GM19324 (cell line): ENCODE results near the gene GMPPB.
"Not testable (repeated sequence)": the region's sequence is repeated elsewhere in the genome, so short reads cannot be mapped to it uniquely, and the experiment has no call there.

Experiments used
- ATAC-seq: cut with Tn5 transposase; IDR thresholded peaks from one replicate; pipeline ENCODE4 v1.9.1; 2021; ENCODE audit warnings: mild to moderate bottlenecking, moderate library complexity; ENCODE audit not compliant: unreplicated experiment, low FRiP score

The GMPPB gene

DNA sequence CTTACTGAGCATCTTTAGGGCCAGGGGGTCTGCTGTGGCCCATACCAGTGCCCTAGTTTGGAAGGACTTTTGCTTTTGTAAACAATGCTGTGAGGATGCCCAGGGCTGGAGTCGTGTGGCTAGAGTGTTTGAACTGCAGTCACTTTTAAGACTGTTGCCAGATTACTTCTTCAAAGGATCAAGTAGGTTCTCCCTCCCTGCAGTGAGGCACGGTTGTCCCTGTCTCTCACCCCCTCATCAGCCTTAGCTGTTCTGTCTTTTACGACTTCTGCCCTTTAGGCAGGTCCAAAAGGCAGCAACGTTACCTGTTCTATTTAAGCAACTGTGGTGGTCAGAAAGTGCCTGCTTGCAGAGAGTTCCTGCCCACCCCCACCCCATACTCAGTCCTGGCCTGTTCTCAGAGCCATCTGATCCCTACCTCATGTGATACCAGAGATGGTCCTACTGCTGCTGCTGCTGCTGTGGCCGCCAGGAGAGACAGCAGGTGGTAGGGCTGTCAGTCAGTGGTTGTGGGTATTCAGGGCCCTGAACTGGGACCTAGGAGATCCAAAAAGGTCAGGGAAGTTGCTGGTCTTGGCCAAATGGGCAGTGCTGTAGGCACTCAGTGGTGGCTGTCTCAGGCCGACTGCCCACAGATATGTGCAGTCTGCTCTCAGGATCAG is 29.2 kb downstream of the GMPPB start:
- ATAC-seq: not testable (repeated sequence)

DNA sequence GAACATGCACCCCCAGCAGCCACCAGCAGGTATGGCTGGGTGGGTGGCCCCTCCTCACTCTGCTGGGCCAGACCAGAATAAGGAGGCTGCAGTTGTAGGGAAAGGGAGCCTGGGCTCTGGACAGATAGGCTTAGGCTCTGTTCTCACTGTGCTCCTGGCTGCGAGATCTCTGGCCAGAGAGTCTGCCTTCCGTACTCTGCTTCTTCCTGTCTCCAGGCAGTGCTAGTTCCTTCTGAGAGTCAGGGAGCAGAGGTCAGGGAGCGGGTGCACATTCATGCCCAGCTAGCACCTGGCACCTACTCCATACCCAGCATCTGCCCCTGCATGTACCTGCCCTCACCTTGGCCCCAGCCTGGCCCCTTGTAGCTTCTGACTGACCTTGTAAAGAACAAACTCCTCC is 32.3 kb downstream of the GMPPB start:
- ATAC-seq: not testable (repeated sequence)

DNA sequence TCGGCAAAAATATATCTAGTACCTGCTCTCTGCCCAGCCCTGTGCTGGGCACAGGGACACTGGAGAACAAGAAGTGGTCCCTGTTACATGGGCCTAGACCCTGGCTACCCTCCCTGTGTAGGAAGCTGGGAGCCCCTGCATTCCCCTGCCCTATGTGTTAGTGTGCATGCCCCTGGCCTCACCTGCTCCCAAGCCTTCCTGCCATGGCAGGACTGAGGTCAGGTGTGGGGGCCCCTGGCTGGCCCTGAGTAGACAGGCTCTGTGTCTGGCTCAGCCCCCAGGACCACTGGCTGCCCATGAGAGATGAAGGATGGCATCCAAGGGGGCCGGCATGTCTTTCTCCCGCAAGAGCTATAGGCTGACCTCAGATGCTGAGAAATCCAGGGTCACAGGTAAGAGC is 32.9 kb downstream of the GMPPB start:
- ATAC-seq: not testable (repeated sequence)

DNA sequence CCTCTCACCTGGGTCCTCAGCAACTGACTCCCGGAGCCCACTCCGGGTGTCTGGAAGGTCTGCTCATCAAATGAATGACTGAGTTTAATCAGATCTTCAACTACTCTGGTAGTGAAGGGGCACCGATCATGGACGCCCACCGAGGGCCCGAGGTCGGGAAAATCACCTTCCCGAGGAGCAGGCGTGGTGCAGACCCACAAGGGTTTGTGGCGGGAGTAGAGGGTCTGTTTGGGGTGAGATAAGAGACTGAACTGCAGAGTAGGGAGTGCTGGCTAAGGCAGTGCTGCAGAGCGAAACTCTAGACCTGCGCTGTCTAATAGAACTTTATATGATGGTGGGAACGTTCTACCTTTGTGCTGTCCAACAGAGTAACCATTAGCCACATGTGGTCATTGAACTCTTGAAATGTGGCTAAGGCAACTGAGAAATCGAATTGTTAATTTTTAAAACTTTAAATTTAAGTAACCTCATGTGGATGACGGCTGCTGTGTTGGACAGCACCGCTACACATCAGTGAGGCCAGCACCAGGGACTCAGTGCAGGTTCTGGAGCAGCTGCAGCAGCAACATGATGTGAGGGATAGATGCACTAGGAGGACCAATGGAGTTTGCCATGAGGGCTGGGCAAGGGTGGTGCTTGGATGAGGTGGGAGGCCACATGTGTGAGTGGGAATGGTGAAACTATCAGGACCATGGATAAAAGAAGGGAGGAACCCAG is 33.7 kb downstream of the GMPPB start:
- ATAC-seq: not testable (repeated sequence)

DNA sequence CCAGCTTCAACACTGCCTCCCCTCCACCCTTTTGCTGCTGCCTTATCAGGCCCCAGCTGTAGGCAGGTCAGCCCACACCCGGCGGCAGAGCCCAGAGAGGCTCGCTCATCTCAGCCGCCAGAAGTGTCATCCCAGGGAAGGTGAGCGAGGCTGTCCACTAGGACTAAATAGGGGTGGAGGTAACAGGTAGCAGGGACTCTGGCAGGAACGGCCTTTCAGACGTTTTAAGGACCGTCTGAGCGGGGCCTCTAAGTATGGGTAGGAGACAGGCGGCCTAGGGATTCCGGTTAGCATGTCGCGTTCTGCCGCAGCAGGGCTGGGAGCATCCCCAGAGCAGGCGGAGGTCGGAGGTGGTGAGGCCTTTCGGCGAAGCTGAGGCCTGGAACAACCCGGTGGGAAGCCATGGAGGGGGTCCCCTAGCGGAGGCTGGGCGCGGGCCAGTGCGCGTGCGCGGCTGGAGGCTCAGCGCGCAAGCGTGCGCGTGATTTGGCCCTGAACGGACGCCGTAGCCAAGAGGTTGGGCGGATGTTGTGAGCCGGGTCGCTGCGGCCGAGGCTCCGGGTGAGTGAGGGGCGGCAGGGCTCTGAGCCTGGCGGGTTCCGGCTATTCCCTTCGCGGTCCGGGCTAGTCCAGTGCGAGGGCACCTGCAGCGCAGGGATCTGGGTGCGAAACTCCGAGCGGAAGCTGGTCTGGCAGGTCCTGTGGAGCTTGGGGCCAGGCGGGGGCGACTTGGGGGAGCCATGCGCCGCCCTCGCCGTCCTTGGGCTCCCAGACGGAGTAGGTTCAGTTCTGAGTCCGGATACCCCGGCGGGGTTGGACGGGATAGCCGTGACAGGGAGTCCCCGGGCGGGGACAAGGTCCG is 34.5 kb downstream of the GMPPB start, which contains the start of the genes MST1 and RNF123:
MST1 (minus strand) TSS at position 429 of the 862 bp plus-strand sequence. CDS start 783 bp downstream, outside the sequence.
RNF123 (plus strand) TSS at position 512 of the 862 bp plus-strand sequence. CDS start 1,609 bp downstream, outside the sequence.
- ATAC-seq: peak; percentile 68

DNA sequence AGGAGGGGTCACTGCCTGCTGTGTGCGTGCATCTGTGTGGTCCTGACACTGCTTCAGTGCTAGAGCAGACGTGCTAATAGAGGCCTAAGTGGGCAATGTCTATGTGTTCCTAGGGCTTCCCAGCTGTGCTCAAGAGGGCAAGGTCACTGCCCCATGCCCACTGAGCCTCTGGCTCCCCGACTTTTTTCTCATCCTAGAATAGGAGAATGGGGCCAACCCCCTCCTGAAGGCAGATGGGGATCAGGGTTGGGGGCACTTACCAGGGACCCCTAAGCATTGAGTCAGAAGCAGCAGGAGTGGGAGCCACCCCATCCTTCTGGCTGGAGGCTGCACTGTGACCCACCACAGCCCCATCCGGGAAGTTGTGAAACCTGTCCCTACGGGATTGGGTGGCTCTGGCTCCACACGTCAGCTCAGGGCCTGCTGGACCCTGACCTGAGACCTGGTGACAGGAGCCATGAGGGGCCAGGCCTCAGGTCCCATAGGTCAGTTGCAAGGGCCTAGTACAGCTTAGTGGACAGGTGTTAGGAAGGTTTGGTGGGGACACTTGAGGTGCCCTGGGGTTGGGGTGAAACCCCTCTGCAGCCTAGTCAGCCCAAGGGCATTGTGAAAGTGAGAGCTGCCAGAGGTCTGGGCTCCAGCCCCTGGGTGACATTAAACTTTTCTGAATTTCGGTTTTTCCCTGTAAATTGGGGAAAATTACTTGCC is 35.3 kb downstream of the GMPPB start:
- ATAC-seq: not testable (repeated sequence)

DNA sequence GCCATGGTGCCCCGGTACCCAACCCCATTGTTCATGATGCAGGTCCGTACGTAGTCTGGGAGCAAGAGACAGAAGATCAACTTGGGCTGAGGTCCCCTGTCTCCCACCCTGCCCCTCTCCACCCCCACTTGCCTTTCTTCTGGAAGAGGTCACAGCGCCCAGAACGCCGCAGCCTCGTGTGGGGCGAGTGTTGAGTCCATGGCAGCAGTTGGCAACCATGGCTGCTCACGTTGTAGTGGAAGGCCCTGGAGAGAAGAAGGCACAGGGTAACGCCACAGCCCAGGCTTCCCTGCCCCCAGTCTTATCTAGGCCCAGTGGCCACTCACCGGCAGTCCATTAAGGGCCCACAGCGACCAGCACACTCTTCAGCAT is 36.3 kb downstream of the GMPPB start:
- ATAC-seq: not testable (repeated sequence)

DNA sequence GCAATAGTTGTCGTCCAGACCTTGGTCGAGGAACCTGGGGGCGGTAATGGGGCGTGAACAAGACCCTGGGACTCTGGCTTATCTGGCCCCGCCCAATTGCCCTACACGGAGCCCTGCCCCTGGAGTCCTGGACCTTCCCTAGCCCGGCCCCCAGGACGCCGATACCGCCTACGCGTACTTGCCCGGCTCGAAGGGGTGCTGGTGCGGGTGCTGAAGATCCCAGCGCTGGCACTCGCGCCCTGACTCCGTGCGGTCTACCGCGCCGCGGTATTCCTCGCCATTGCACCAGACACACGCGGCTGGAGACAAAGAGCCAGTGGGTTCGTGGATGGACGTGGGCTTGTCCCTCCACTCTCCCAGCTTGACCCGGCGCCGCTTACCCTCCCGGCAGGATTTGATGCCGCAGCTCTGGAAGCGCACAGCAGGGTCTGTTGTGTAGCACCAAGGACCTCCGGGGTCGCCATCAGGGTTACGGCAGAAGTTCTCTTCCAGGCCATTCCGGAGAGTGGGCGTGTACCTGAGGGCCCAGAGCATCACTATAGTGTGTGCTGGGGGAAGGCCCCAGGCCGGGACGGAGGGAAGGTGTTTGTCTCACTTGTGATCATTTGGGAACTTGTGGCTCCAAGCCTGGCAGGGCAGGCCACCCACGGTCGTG is 36.9 kb downstream of the GMPPB start:
- ATAC-seq: not testable (repeated sequence)

DNA sequence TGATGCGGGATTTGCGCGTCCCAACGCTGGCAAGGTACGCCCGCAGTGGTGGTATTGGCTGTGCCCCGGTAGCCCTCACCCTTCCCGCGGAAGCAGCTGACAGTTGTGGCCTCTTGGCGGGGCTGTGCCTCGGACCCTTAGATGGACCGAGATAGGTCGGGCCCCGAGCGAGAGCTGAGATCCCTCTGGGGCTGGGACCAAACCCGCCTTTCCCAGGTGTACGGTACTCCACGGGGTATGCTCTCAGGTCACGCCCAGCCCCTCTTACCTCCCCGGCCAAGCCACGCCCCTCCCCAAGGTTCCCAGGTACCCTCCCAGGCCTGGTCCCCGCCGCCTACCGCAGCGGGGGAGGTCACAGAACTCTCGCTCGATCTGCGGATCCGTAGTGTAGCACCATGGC is 37.4 kb downstream of the GMPPB start:
- not testable (repeated sequence) for ATAC-seq

DNA sequence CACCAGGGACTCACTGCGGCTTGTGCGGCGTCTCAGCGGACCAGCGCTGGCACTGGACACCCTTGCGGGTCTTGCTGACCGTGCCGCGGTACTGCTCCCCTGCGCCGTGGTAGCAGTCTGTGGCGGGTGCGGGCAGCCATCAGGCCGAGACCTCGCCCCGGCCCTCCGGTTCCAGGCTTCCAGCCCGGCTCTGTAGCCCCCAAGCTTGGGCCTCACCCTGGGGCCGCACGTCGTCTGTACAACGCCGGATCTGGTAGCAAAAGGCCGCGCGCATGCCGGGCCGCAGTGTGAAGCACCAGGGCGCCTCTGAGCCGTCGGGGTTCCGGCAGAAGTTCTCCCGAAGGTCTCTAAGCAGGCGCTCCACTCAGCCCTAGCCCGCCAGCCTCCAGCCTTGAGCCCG is 37.9 kb downstream of the GMPPB start:
- ATAC-seq: not testable (repeated sequence)

DNA sequence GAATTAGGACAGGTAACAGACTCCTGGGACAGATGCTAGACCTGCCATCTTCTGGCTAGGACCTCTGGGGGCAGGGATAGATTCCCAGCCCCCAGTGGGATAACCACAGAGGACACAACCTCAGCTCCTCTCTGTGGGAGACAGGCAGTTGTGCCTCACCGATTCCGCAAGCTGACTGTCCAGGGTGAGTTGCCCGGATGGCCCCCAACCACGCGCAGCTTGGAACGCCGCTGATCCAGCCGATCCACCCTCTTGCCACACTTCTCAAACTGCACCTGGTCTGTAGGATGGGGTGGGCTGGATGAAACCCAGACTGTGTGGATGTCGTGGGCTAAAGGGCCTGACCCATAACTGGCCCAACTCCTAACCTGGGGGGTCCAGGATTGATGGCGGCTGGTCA is 38.6 kb downstream of the GMPPB start:
- ATAC-seq: not testable (repeated sequence)

DNA sequence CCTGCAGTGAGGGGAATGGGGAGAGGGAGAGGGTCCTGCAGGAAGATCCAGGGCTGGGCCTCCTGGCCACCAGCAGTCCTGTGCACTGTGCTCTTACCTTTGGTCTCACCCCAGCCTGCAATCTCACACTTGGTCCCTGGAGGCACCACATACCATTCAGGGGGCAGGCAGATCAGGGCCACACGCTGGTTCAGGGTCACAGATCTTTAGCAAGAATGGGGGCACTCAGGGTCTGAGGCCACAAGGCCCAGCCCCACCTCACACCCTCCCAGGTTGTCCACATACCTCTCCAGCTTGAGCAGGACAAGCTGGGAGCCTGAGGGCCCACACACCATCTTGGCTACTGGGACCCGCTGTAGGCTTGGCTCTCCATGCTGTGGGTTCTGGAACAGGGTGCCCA is 39.3 kb downstream of the GMPPB start:
- ATAC-seq: not testable (repeated sequence)

DNA sequence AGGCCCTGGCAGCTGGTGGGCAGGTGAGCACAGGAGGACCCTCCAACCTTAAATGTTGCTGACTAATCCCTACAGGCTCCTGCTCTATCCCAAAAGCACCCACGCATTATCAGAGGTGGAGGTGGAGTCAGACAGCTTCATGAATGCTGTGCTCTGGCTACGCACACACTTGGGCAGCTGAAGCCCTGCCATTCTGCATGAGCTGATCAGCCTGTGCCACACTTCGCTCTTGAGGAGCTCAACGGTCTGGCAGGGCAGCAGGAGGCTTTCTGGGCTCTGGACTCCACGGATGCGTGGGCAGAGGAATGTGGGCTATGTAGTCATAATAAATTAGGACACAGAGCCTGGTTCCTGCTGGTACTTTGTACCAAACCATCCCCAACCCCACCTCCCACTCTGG is 40.6 kb downstream of the GMPPB start:
- no peak for ATAC-seq

DNA sequence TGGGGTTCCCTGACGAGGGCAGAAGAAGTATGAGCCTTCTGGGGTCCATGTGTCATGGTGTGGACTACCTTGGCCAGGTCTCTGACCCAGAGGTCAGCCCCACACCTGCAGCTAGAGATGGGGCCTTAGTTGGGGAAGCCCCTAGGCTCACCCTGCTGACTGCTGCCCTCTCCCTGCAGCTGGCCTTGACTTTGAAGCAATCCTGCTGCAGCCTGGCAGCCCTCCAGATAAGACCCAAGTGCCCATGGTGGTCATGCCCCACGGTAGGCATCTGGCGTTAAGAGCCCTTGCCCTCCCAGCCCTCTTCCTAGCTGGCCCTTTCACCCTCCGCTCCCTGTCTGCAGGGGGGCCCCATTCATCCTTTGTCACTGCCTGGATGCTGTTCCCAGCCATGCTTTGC is 42.2 kb downstream of the GMPPB start:
- no peak for ATAC-seq

DNA sequence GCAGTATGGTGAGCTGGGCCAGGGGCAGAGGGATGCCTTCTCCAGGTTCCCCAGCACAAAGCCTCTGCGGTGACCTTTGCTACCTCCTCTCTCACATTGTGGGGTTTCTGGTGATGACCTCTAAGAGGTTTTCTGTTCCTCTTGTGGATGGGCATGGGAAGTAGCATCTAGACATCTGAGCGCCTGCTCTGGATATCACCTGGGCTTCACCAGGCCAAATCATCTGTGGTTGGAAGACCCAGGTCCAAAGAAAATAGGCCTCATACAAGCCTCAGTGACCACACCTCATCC is 42.6 kb downstream of the GMPPB start:
- no peak for ATAC-seq

DNA sequence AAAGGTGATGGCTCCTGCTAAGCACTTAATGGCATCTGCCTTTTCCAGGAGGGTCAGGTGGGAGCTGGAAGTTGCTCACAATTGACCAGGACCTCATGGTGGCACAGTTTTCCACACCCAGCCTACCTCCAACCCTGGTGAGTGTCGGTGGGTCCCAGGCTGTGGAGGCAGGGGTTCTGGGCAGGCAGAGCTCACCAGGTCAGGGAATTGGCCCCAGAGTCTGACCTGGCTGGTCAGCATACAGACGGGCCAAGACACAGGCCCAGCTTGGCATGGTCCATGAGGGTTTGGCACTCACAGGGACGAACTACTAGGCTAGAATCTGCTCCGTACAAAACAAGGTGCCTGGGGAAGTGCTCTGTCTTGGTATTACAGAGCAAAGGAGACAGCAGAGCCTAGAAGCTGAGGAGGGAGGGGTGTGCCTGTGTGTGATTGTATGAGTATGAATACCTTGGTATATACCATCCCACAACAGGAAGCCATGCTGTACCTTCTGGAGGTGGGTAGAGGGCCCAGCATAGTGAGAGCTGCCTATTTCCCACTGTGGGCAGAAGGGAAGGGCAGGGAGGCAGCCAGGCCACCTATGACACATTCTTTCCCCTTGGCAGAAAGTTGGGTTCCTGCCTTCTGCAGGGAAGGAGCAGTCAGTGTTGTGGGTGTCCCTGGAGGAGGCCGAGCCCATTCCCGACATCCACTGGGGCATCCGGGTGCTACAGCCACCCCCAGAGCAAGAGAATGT is 43.1 kb downstream of the GMPPB start:
- ATAC-seq: no peak

DNA sequence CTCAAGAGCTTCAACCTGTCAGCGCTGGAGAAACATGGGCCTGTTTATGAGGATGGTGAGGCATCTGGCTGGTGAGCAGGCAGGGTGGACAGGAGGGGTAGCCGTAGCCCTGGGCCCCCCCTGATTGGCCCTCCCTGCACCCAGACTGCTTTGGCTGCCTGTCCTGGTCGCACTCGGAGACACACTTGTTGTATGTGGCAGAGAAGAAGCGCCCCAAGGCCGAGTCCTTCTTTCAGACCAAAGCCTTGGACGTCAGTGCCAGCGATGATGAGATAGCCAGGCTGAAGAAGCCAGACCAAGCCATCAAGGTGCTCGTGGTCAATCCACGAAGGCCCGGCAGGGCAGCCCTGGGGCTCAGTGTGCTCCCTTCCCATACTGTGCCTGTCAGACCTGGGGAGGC is 47.8 kb downstream of the GMPPB start:
- ATAC-seq: no peak

DNA sequence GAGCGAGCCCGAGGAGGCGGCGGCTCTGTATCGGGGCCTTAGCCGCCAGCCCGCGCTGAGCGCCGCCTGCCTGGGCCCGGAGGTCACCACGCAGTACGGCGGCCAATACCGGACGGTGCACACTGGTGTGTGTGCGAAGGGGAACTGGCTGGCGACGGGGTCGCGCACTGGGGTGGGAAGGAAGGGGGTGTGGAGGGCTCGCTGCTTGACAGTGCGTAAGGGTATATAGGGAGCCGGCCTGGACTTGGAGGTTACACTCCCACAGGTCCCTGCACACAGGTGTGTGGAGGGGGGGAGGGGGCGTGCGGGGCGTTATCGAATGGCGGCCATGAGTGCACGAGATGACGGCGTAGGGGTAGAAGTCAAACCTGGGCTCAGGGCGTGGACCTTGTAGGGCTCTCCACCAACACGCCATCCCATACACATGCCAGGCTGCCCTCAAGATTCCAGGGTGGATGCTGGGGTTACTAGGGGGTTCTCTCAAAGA is 49.2 kb downstream of the GMPPB start:
- ATAC-seq: peak; percentile 1
